WERI-Rb-1 (cell line): ENCODE results near the gene MANBA.
"Not testable (repeated sequence)": the region's sequence is repeated elsewhere in the genome, so short reads cannot be mapped to it uniquely, and the experiment has no call there.

Experiments
- DNase-seq: peaks from one replicate; pipeline ENCODE4 v3.0.0-alpha.2; 2020
- H3K27ac ChIP-seq: fragments of 250-450 bp; sonication (Bioruptor Pico); 2 replicates; pipeline ENCODE4 v1.5.1; 2020; ENCODE audit warnings: mild to moderate bottlenecking, moderate library complexity
- H3K27me3 ChIP-seq: fragments of 250-450 bp; sonication (Bioruptor Pico); 2 replicates; pipeline ENCODE4 v1.5.1; 2021; ENCODE audit warnings: mild to moderate bottlenecking, low read depth, moderate library complexity; ENCODE audit not compliant: insufficient read depth, severe bottlenecking
- H3K36me3 ChIP-seq: fragments of 250-450 bp; sonication (Bioruptor Pico); 2 replicates; pipeline ENCODE4 v1.5.1; 2020; ENCODE audit warnings: mild to moderate bottlenecking, moderate library complexity
- H3K4me3 ChIP-seq: 2 replicates; pipeline ENCODE4 v1.5.1; 2011; ENCODE audit warnings: low read depth, mild to moderate bottlenecking, control low read depth, low read length
- H3K9me3 ChIP-seq: fragments of 250-450 bp; sonication (Bioruptor Pico); 2 replicates; pipeline ENCODE4 v1.5.1; 2021; ENCODE audit warnings: mild to moderate bottlenecking, moderate library complexity; ENCODE audit not compliant: severe bottlenecking
- TF ChIP-seq, protein P1 (sequence below): IDR thresholded peaks from 2 replicates; pipeline ENCODE4 v1.5.1; 2011; ENCODE audit warnings: low read depth, mild to moderate bottlenecking, control low read depth, inconsistent platforms, low read length

MANBA gene

GRCh38 chr4:102715057-102715456, 45.7 kb downstream of the MANBA start:
- TF ChIP-seq, protein P1, sequence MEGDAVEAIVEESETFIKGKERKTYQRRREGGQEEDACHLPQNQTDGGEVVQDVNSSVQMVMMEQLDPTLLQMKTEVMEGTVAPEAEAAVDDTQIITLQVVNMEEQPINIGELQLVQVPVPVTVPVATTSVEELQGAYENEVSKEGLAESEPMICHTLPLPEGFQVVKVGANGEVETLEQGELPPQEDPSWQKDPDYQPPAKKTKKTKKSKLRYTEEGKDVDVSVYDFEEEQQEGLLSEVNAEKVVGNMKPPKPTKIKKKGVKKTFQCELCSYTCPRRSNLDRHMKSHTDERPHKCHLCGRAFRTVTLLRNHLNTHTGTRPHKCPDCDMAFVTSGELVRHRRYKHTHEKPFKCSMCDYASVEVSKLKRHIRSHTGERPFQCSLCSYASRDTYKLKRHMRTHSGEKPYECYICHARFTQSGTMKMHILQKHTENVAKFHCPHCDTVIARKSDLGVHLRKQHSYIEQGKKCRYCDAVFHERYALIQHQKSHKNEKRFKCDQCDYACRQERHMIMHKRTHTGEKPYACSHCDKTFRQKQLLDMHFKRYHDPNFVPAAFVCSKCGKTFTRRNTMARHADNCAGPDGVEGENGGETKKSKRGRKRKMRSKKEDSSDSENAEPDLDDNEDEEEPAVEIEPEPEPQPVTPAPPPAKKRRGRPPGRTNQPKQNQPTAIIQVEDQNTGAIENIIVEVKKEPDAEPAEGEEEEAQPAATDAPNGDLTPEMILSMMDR: no peak
- no peak for DNase-seq
- Histone ChIP-seq H3K27ac (no peak overlapping the region), H3K9me3 (no peaks in the 10 kb centered on the region), H3K4me3 (no peak overlapping the region), H3K27me3 (no peaks in the 10 kb centered on the region), H3K36me3 (peaks cover 6% of the 10 kb centered on the region)

DNA sequence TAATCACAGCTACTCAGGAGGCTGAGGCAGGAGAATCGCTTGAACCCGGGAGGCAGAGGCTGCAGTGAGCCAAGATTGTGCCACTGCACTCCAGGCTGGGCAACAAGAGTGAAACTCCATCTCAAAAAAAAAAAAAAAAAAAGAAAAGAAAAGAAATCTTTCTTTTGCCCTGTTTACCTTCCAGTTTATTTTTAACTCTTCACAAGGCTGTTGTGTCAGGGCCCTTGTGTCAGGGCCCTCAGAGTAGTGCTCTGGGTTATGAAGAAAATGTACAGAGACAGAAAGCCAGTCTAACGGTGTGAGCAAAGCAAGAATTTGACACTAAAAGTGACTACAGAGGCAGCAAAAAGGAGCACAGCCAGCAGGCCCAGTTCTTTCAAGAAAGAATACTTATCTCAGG, 47.0 kb downstream of the MANBA start:
- not testable (repeated sequence) for H3K9me3 ChIP-seq, H3K27ac ChIP-seq, DNase-seq, H3K4me3 ChIP-seq, H3K27me3 ChIP-seq, H3K36me3 ChIP-seq

DNA sequence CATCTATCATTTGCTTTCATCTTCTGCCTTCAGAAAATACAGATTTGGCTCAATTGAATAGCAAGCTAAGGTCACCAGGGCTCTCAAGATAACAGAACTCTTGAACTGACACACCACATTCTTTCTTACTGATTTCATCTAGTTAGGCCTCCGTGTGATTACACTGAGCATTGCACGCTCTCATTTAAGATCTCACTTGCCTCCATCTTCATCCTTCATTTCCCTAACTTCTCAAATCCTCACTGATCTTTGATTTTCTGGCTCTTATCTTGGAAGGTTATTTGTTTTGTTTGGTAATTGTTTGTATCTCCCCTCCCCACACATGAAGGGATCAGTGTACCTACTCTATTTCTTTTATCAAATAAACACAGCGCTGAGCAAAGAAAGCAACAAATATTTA, 47.7 kb downstream of the MANBA start:
- H3K4me3 ChIP-seq: no peak overlapping the region
- no peaks in the 10 kb centered on the region for H3K9me3 ChIP-seq
- H3K27me3 ChIP-seq: no peaks in the 10 kb centered on the region
- H3K36me3 ChIP-seq: peaks cover 3% of the 10 kb centered on the region; the same call in 1 of the 2 replicates
- DNase-seq: no peak
- no peak overlapping the region for H3K27ac ChIP-seq
- TF ChIP-seq, protein P1: no peak

- H3K27me3 ChIP-seq: no peaks in the 10 kb centered on the region
- no peaks in the 10 kb centered on the region for H3K9me3 ChIP-seq
- H3K27ac ChIP-seq: no peak overlapping the region
- DNase-seq: no peak
- H3K36me3 ChIP-seq: no peaks in the 10 kb centered on the region
- no peak overlapping the region for H3K4me3 ChIP-seq
- TF ChIP-seq, protein P1: no peak
Measured at GRCh38 chr4:102710986-102711385, 49.8 kb downstream of the MANBA start.

GRCh38 chr4:102709060-102709459, 51.7 kb downstream of the MANBA start:
- not testable (repeated sequence) for H3K9me3 ChIP-seq, H3K4me3 ChIP-seq, H3K27me3 ChIP-seq, H3K36me3 ChIP-seq, DNase-seq, H3K27ac ChIP-seq

GRCh38 chr4:102707150-102707549, 53.6 kb downstream of the MANBA start:
- no peak for DNase-seq
- Histone ChIP-seq H3K27me3 (no peaks in the 10 kb centered on the region), H3K36me3 (no peaks in the 10 kb centered on the region), H3K9me3 (no peaks in the 10 kb centered on the region), H3K27ac (no peak overlapping the region), H3K4me3 (no peak overlapping the region)
- TF ChIP-seq, protein P1: no peak

DNA sequence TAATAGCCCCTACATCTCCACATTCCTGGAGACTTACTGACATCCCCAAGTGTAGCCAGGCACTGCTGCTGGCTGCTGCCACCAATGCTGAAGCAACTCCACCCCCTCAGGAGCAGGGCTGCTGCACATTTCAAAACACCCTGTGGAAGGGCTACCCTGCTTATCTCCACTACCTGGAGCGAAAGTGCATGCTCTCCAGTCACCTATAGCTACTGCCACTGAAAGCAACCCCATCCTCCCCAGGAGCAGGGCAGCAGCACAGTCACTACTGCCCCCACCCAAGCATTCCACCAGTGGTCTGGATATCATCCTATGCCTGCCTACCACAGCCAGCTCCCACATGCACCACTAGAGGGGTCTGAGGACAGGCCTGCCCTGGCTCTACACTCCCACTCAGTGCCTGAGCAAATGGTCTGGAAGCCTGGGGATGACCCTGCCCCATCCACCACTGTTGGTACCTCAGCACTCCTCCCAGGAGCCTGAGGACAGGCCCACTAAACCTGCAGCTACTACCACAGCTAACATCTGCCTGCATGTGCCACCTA, 55.3 kb downstream of the MANBA start:
- H3K9me3 ChIP-seq: no peaks in the 10 kb centered on the region
- DNase-seq: no peak
- TF ChIP-seq, protein P1: no peak

More for the DNA sequence above, 55.3 kb downstream of the MANBA start:
- Histone ChIP-seq H3K27ac (no peak overlapping the region), H3K27me3 (no peaks in the 10 kb centered on the region), H3K36me3 (no peaks in the 10 kb centered on the region), H3K4me3 (no peak overlapping the region)
